ENCODE measurements around the gene CIB4.
"Not testable (repeated sequence)": the region's sequence is repeated elsewhere in the genome, so short reads cannot be mapped to it uniquely, and the experiment has no call there.

The CIB4 gene

DNA sequence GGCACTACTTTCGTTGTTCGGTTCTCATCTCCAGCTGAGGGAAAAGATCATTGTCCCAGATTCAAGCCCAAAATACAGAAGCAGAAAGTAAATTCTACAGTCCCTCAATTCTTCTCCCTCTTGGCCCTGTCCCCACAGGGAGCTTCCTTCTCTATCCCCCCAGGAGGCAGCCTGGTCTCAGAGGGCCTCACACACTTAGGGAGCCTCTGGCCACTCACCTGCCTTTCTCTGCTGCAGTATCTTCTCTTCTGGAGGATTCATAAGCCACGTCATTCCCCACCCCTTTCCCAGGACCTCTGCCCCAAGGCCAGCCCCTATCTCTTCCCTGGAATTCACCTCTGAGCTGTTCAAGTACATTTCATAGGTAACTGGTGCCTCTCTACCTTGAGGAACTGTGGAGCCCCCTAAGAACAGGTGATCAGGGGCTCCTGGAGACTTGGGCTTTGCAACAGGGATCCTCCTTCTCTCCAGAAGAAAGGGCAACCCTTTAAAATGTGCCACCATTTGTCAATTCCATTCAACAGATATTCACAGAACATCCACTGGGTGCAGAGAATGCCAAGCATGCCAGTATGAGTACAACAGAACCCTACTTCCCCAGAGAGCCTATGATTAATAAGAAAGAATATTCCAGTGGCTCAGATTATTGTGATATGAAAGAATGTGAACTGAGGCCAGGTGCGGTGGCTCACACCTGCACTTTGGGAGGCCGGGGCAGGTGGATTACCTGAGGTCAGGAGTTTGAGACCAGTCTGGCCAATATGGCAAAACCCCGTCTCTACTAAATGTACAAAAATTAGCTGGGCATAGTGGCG lies 72.9 kb downstream of the CIB4 start:
- no peak overlapping the region for H3K4me3 ChIP-seq (ENCODE audit: low read length)
- H3K4me1 ChIP-seq (ENCODE audit: control insufficient read depth, low read depth, low read length): peaks cover 23% of the 10 kb centered on the region
- no peak overlapping the region for H3K27ac ChIP-seq (ENCODE audit: low read length)
- H3K36me3 ChIP-seq (ENCODE audit: control insufficient read depth, low read depth, low read length): no peaks in the 10 kb centered on the region
- no peak overlapping the region for H3K9ac ChIP-seq (ENCODE audit: low read length)
- H3K9me3 ChIP-seq (ENCODE audit: control insufficient read depth, low read depth, low read length): no peaks in the 10 kb centered on the region
- no peaks in the 10 kb centered on the region for H3K27me3 ChIP-seq (ENCODE audit: control insufficient read depth, insufficient read depth, low read length)

DNA sequence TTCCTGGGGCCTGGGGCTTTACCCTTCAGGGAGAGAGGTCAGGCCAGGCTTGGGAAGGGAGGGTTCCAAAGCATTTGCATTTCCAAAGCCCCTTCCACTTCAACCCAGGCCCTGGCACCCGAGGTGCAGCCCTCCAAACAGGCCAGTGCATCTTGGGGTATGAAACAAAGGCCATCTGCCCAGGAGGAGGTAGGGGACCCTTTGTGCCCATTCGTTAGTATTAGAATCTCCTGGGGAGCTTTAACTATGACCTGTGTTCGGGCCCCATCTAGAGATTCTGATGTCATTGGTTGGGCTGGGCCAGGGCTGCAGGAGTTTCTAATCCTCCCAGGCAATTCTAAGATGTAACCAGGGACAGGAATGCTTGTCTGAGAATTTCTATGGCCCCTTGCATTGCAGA lies 73.6 kb downstream of the CIB4 start:
- H3K9me3 ChIP-seq (ENCODE audit: control insufficient read depth, low read depth, low read length): no peaks in the 10 kb centered on the region
- H3K27me3 ChIP-seq (ENCODE audit: control insufficient read depth, insufficient read depth, low read length): no peaks in the 10 kb centered on the region
- H3K4me3 ChIP-seq (ENCODE audit: low read length): no peak overlapping the region
- no peak overlapping the region for H3K9ac ChIP-seq (ENCODE audit: low read length)
- no peak overlapping the region for H3K27ac ChIP-seq (ENCODE audit: low read length)
- H3K4me1 ChIP-seq (ENCODE audit: control insufficient read depth, low read depth, low read length): peaks cover 23% of the 10 kb centered on the region
- no peaks in the 10 kb centered on the region for H3K36me3 ChIP-seq (ENCODE audit: control insufficient read depth, low read depth, low read length)

DNA sequence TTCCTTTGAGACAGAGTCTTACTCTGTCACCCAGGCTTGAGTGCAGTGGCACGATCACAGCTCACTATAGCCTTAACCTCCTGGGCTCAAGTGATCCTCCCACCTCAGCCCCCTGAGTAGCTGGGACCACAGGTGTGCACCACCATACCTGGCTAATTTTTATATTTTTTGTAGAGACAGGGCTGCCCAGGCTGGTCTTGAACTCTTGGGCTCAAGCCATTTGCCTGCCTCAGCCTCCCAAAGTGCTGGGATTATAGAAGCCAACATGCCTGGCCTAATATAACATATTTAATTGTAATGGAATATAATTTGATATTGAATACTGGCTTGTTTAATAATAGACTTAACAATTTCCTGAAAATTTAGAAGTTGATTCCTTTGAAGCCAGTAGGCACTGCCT lies 74.4 kb downstream of the CIB4 start:
- not testable (repeated sequence) for H3K27ac ChIP-seq (ENCODE audit: low read length); H3K9ac ChIP-seq (ENCODE audit: low read length); H3K9me3 ChIP-seq (ENCODE audit: control insufficient read depth, low read depth, low read length); H3K27me3 ChIP-seq (ENCODE audit: control insufficient read depth, insufficient read depth, low read length); H3K36me3 ChIP-seq (ENCODE audit: control insufficient read depth, low read depth, low read length); H3K4me3 ChIP-seq (ENCODE audit: low read length)
- peaks cover 23% of the 10 kb centered on the region for H3K4me1 ChIP-seq (ENCODE audit: control insufficient read depth, low read depth, low read length)

DNA sequence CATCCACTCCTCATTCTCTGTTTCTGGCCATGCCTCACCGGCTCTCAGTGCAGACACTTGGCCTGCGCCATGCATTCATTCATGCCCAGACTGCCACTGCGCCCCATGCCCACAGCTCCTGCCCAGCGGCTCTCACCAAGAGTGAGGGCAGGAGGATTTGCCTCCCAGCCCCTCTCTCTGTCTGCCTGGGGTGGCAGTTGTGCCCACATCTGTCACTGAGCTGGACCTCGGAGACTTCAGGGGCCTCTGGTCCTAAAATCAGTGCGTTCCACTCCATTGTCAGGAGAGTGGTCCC lies 75.1 kb downstream of the CIB4 start:
- H3K9ac ChIP-seq (ENCODE audit: low read length): no peak overlapping the region
- H3K27me3 ChIP-seq (ENCODE audit: control insufficient read depth, insufficient read depth, low read length): no peaks in the 10 kb centered on the region
- peaks cover 23% of the 10 kb centered on the region for H3K4me1 ChIP-seq (ENCODE audit: control insufficient read depth, low read depth, low read length)
- no peaks in the 10 kb centered on the region for H3K9me3 ChIP-seq (ENCODE audit: control insufficient read depth, low read depth, low read length)
- H3K36me3 ChIP-seq (ENCODE audit: control insufficient read depth, low read depth, low read length): no peaks in the 10 kb centered on the region
- no peak overlapping the region for H3K4me3 ChIP-seq (ENCODE audit: low read length)
- no peak overlapping the region for H3K27ac ChIP-seq (ENCODE audit: low read length)

DNA sequence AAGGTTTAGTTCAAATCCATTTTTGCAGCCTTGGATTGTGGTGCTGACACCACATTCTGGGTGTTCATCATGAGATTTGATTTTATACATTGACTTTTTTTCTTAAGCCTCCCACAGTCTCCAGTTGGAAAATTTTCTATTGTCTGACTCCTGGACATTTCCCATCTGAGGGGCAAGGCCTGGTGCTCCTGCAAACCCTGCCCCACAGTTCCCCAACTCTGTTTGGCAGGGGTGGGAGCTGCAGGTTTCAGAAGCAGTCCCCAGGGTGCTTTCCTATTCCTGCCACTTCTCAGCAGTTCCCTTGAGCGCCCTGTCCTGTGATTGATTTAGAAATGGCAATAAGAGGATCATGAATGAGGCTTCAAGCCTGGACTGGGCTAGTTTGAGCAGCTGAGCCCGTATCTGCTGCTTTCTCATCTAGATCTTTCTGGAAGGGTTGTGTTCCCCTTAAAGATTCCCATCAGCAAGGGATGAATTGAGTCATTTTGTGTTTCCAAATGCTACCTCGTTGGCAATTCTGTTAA lies 77.0 kb downstream of the CIB4 start:
- Histone ChIP-seq H3K36me3 (ENCODE audit: control insufficient read depth, low read depth, low read length) (no peaks in the 10 kb centered on the region), H3K4me3 (ENCODE audit: low read length) (no peak overlapping the region), H3K9me3 (ENCODE audit: control insufficient read depth, low read depth, low read length) (no peaks in the 10 kb centered on the region), H3K27ac (ENCODE audit: low read length) (no peak overlapping the region), H3K9ac (ENCODE audit: low read length) (no peak overlapping the region), H3K27me3 (ENCODE audit: control insufficient read depth, insufficient read depth, low read length) (peaks cover 2% of the 10 kb centered on the region), H3K4me1 (ENCODE audit: control insufficient read depth, low read depth, low read length) (peaks cover 18% of the 10 kb centered on the region)

DNA sequence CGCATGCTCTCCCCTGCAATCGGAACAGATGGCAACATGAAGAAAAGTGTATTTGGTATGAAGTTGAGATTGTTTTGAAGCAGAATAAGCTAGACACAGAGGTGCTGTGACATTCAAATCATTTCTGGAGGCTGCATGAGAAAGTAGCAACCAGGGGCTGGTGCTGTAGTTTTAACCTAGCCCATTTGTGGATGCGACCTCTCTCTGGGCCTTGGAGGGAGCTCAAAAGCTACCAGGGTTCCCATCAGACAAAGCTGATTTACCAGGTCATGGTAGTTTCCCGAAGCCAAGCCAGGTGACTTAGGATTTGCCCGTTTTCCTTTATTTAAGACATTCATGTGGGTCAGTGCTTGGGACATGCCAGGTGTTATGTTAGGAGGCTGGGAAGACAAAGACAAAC lies 77.5 kb downstream of the CIB4 start:
- H3K9me3 ChIP-seq (ENCODE audit: control insufficient read depth, low read depth, low read length): no peaks in the 10 kb centered on the region
- H3K27me3 ChIP-seq (ENCODE audit: control insufficient read depth, insufficient read depth, low read length): peaks cover 7% of the 10 kb centered on the region
- no peaks in the 10 kb centered on the region for H3K36me3 ChIP-seq (ENCODE audit: control insufficient read depth, low read depth, low read length)
- H3K27ac ChIP-seq (ENCODE audit: low read length): no peak overlapping the region
- H3K4me1 ChIP-seq (ENCODE audit: control insufficient read depth, low read depth, low read length): peaks cover 19% of the 10 kb centered on the region
- no peak overlapping the region for H3K4me3 ChIP-seq (ENCODE audit: low read length)
- H3K9ac ChIP-seq (ENCODE audit: low read length): no peak overlapping the region

DNA sequence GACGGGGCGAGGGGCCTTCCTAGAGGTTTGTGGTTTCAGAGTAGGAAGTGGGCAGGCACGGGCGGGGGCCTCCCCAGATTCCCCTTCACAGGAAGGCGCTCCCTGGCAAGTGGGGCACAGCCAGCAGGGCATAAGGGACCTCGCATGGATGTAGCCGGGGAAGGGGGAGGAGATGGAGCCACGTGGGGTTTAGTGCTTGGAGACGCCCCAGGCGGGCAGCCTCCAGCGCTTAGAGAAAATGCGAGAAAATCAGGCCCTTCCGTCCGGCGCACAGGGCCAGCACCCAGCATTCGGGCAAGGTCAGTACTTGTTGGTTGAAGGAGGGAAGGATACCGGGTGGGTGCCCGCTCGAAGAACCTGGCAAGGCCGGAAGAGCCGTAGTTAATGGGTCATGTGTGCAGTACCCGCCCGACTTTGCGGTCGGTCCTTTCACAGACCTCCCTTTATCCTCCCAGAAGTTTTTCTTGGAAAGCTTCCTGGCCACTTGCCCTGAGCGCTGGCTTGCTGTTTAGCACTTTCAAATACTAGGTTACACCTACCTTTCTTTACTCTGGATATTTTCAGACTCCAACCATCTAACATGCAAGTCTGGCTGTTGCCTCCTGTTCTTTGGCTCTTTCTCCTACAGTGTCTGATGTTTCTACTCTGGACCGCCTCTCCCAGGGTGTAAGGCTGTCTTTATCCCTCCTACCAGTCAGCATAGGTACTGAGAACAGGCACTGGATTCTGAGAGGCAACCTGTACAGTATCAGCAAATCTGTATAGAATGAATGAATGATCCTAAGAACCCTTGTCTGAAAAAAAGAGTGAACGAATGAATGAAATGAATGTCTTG lies 78.1 kb downstream of the CIB4 start:
- H3K36me3 ChIP-seq (ENCODE audit: control insufficient read depth, low read depth, low read length): no peaks in the 10 kb centered on the region
- peaks cover 19% of the 10 kb centered on the region for H3K4me1 ChIP-seq (ENCODE audit: control insufficient read depth, low read depth, low read length)
- no peak overlapping the region for H3K27ac ChIP-seq (ENCODE audit: low read length)
- peaks cover 13% of the 10 kb centered on the region for H3K27me3 ChIP-seq (ENCODE audit: control insufficient read depth, insufficient read depth, low read length)
- H3K4me3 ChIP-seq (ENCODE audit: low read length): no peak overlapping the region
- no peaks in the 10 kb centered on the region for H3K9me3 ChIP-seq (ENCODE audit: control insufficient read depth, low read depth, low read length)
- H3K9ac ChIP-seq (ENCODE audit: low read length): no peak overlapping the region

DNA sequence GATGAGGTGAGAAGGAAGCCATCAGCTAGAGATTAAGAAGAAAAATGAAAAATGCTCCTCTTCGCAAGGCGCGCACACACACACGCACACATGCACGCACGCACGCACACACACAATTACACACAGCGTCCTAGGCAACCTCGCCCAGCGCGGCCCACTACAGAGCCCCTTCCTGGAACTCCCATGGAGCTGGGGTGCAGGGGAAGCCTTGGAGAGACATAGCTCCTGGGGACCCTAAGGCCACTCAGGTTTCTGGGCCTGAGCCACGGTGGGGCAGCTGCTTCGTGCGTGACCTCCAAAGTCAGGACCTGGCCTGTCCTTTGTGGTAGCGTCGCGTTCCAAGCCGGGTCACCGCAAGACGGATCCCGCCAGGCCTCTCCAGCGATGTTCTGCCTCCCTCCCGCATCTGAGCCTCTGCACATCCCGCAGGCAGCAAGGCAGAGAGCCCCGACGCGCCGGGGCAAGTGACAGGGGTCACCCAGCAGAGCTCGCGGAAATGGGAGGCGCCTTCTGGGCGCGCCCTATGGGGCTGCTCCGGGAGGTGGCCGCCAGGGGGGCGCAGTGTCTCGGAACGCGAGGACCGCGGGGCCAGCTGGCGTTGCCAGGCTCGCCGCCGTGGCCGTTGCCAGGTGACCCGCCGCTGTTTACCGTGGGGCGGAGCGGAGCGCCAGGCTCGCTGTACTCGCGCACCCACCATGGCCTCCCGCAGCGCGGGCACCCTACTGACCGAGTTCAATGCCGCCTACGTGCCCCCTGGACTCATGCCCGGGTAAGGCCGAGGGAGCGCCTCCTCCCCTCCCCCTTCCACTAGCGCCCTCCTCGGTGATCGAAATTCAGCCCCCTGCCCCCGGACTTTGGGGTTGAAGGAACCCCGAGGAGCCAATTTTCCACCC lies 79.0 kb downstream of the CIB4 start:
- Histone ChIP-seq H3K4me1 (ENCODE audit: control insufficient read depth, low read depth, low read length) (peaks cover 13% of the 10 kb centered on the region), H3K9me3 (ENCODE audit: control insufficient read depth, low read depth, low read length) (no peaks in the 10 kb centered on the region), H3K27me3 (ENCODE audit: control insufficient read depth, insufficient read depth, low read length) (peaks cover 21% of the 10 kb centered on the region), H3K9ac (ENCODE audit: low read length) (no peak overlapping the region), H3K4me3 (ENCODE audit: low read length) (no peak overlapping the region), H3K27ac (ENCODE audit: low read length) (no peak overlapping the region), H3K36me3 (ENCODE audit: control insufficient read depth, low read depth, low read length) (no peaks in the 10 kb centered on the region)

DNA sequence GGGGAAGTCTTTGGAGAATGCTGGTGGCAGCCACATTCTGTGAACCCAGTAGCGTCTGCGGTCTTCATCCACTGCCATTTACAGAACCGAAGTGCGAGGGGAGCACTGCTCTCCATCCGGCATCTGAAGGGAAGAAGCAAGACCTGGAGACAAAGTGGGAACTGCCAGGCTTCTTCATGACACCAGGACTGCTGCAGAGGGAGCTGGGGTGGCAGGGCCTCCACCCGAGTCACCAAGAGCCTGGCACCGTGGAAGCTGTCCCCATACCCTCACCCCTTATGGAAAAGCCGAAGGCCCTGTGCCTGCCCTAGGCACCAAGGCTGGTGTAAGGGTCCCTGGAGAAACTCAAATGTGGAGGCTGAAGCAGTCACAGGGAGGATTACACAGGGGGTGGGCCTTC lies 79.8 kb downstream of the CIB4 start:
- H3K9me3 ChIP-seq (ENCODE audit: control insufficient read depth, low read depth, low read length): no peaks in the 10 kb centered on the region
- peaks cover 21% of the 10 kb centered on the region for H3K27me3 ChIP-seq (ENCODE audit: control insufficient read depth, insufficient read depth, low read length)
- H3K27ac ChIP-seq (ENCODE audit: low read length): no peak overlapping the region

DNA sequence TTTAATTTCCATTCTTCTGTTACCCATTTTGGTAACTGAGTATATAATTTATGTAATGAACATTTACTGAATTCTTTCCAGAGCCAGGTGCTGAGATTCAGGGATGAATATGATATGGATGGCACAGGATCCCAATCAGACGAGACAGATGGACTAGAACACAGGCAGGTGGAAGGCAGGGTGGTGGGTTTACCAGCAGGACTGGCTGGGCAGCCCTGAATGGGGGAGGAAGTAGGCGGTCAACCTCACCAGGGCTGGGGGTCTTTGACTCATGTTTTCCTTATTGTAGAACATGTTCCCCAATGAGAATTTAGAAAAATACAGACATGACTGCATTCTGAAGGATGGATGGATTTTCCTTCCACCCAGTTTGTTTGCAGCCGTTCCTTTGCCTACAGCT lies 80.3 kb downstream of the CIB4 start:
- peaks cover 21% of the 10 kb centered on the region for H3K27me3 ChIP-seq (ENCODE audit: control insufficient read depth, insufficient read depth, low read length)
- H3K4me1 ChIP-seq (ENCODE audit: control insufficient read depth, low read depth, low read length): peaks cover 11% of the 10 kb centered on the region
- H3K9me3 ChIP-seq (ENCODE audit: control insufficient read depth, low read depth, low read length): no peaks in the 10 kb centered on the region
- H3K4me3 ChIP-seq (ENCODE audit: low read length): no peak overlapping the region
- H3K36me3 ChIP-seq (ENCODE audit: control insufficient read depth, low read depth, low read length): no peaks in the 10 kb centered on the region
- no peak overlapping the region for H3K9ac ChIP-seq (ENCODE audit: low read length)
- no peak overlapping the region for H3K27ac ChIP-seq (ENCODE audit: low read length)

More for the DNA sequence above, 79.8 kb downstream of the CIB4 start:
- no peak overlapping the region for H3K9ac ChIP-seq (ENCODE audit: low read length)
- H3K36me3 ChIP-seq (ENCODE audit: control insufficient read depth, low read depth, low read length): no peaks in the 10 kb centered on the region
- peaks cover 11% of the 10 kb centered on the region for H3K4me1 ChIP-seq (ENCODE audit: control insufficient read depth, low read depth, low read length)
- H3K4me3 ChIP-seq (ENCODE audit: low read length): no peak overlapping the region

DNA sequence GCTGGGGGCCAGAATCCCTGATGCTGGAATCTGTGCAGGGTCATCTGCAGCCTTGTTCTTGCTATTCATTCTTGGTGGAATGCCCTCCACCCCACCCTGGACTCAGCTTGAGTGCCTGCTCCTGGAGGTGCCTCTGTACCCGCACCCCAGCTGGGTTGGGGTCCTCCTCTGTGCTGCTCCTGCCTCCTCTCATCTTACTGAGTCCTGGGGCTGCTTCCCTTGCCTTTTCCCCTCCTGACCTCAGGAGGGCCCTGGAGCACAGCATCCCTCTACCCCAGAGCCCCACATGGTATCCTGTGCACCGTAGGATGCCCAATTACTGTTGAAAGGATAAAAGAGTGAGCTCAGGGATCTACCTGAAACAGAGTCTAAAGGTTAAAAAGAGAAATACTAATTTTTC lies 81.6 kb downstream of the CIB4 start:
- Histone ChIP-seq H3K4me1 (ENCODE audit: control insufficient read depth, low read depth, low read length) (peaks cover 11% of the 10 kb centered on the region), H3K27ac (ENCODE audit: low read length) (no peak overlapping the region), H3K36me3 (ENCODE audit: control insufficient read depth, low read depth, low read length) (no peaks in the 10 kb centered on the region), H3K4me3 (ENCODE audit: low read length) (no peak overlapping the region), H3K9me3 (ENCODE audit: control insufficient read depth, low read depth, low read length) (no peaks in the 10 kb centered on the region), H3K27me3 (ENCODE audit: control insufficient read depth, insufficient read depth, low read length) (peaks cover 21% of the 10 kb centered on the region), H3K9ac (ENCODE audit: low read length) (no peak overlapping the region)
